HG02943 (cell line): Measurements from ENCODE around the gene ATAD3C.
"Not testable (repeated sequence)": the region's sequence is repeated elsewhere in the genome, so short reads cannot be mapped to it uniquely, and the experiment has no call there.

Experiments
- ATAC-seq: cut with Tn5 transposase; IDR thresholded peaks from one replicate; pipeline ENCODE4 v1.9.1; 2021; ENCODE audit warnings: mild to moderate bottlenecking, low read depth, moderate library complexity; ENCODE audit not compliant: unreplicated experiment

The ATAD3C gene

GRCh38 chr1:1449099-1449739 is at the start of gene ATAD3C:
Gene ATAD3C, plus strand, starts transcription at chr1:1449689. Its CDS starts 995 bp downstream, at chr1:1450684.
- no peak for ATAC-seq

GRCh38 chr1:1399872-1400575 is 49.5 kb upstream of the ATAD3C start:
- peak; percentile 8 for ATAC-seq

GRCh38 chr1:1400576-1401456 is 48.7 kb upstream of the ATAD3C start:
- ATAC-seq = no peak

GRCh38 chr1:1401457-1402010 is 48.0 kb upstream of the ATAD3C start:
- no peak for ATAC-seq

DNA sequence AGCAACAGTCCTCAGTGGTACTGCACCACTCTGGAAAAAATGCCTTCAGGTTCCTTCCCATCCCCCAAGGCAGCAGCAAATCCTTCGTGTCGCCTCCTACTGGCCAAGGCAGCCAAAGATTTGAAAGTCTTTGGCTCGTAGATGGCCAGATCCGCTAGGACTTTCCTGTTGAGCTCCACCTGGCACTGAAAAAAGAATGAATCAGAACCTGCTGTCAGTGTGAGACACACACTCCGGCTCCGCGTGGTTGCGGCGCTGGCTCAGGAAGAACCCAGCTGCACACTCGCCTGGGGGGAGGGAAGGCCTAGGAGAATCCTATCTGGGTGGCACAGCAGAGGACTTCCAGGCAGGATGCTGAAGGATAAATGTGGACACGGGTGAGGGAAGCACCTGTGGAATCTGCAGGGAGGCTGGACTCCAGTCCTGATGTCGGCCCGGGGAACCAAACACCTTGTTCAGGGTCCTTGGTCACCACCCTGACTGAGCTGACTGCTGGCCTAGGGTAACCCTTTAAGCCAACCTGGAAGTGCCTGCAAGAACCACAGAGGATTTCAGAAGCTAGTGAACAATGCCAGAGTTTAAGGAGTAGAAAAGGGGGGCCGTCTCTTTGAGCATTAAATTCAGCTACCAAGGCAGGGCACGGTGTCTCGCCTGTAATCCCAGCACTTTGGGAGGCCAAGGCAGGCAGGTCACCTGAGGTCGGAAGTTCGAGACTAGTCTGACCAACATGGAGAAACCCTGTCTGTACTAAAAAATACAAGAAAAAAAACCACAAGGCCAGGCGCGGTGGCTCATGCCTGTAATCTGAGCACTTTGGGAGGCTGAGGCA is 47.2 kb upstream of the ATAD3C start:
- no peak for ATAC-seq

DNA sequence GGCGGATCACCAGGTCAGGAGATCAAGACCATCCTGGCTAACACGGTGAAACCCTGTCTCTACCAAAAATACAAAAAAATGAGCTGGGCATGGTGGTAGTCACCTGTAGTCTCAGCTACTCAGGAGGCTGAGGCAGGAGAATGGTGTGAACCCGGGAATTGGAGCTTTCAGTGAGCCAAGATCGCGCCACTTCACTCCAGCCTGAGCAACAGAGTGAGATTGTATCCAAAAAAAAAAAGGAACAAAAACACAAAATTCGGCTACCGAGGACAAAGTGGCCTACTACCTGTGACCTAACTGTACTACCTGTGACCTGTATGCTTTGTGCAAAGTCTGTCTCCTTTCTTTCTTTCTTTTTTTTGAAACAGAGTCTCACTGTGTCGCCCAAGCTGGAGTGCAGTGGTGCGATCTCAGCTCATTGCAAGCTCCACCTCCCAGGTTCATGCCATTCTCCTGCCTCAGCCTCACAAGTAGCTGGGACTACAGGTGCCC is 46.5 kb upstream of the ATAD3C start:
- not testable (repeated sequence) for ATAC-seq

DNA sequence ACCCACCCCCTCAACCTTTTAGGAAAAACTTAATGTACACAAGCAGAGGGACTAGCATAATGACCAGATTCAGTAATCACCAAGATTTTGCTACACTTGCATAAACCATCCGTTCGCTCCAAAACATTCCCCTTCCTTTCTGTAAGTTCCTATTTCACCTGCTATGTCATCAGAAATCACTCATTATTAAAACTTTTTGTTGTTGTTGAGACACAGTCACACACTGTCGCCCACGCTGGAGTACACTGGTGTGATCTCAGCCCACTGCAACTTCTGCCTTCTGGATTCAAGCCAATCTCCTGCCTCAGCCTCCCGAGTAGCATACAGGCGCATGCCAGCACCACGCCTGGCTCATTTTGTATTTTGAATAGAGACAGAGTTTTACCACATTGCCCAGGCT is 45.8 kb upstream of the ATAD3C start:
- no peak for ATAC-seq

DNA sequence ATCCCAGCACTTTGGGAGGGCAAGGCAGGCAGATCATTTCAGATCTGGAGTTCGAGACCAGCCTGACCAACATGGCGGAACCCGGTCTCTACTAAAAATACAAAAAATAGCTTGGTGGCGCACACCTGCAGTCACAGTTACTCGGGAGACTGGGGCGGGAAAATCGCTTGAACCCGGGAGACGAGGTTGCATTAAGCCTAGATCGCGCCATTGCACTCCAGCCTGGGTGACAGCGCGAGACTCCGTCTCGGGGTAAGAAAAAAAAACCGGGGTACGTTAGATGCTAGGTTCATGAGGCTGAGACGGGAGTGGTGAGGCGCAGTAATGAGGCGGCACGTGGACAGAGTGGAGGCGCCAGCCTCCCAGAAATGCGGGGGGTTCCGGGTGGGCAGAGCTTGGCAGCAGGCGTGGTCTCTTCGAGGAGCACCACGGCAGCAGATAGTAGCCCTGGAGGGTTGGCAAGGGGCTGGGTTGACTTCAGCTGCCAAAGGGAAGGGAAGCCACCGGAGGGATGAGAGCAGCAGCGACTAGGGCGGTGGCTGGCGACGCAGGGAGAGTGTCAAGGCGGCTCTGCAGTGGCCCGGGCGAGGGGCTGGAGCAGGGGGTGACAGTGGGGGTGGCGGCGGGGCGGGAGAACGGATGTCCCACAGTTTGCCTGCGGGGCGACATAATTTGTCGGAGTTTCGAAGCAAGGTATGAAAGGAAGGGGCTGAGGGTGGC is 43.2 kb upstream of the ATAD3C start:
- no peak for ATAC-seq

DNA sequence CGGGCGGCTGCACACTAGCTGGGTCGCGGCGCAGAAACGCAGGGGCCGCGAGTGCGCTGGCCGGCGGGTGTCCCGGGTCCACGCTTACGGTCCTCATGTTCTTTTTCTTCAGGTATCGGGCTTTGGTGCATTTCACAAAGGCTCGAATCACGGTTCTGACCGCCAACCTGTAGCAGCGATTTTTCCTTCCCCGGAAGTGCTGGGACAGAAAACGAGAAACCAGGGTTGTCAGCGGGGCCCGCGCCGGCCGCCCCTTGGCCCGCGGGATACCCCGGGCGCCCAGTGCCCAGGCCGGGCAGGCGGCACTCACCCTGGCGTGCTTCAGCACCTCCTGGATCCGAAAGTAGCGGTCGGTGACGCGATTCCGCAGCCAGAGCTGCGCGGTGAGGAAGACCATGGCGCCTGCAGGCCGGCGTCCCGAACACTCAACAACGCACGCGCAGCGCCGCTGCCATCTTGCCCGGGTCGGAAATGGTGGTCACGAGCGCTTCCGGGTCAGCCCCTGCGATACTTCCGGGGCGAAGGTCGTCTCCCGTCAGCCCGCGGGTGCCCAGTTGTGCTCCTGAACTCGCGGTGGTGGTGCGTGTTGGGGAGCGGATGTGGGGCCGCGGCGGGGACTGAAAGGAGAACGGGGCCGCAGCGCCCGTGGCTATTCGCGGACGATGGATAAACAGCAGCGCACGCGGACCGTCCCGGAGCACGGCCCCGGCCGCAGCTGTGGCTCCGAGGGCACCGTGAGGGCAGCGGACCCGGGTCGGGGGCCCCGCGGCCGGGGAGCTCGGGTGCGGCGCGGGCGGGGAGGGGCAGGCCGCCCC is 42.5 kb upstream of the ATAD3C start, which contains the start of gene MRPL20:
Gene MRPL20 (minus strand): TSS at position 473 of the 815 bp plus-strand sequence. CDS start 76 bp downstream, at position 397.
- peak; percentile 82 for ATAC-seq

DNA sequence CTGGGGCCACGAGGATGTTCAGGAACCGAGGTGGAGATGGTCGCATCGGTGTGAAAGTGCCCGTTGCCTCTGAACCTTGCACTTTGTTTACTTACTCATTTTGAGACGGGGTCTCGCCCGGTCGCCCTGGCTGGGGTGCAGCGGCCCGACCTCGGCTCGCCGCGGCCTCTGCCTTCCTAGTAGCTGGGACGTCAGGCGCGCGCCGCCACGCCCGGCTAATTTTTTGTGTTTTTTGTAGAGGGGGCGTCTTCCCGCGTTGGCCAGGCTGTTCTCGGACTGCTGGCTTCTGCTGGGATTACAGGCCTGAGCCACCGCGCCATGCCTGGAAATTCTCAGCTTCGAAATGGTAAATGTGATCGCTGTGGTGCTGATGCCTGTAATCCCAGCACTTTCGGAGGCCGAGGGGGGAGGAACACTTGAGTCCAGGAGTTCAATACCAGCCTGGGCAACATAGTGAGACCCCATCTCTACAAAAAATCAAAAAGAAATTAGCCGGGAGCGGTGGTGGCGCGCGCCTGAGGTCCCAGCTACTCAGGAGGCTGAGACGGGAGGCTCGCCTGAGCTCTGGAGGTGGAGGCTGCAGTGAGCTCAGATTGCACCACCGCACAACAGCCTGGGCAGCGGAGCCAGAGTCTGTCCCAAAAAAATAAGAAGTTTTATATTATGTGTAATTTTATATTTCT is 41.7 kb upstream of the ATAD3C start:
- peak; percentile 22 for ATAC-seq

- not testable (repeated sequence) for ATAC-seq
Measured at GRCh38 chr1:1410238-1410637, 39.3 kb upstream of the ATAD3C start.

GRCh38 chr1:1411626-1412025 is 37.9 kb upstream of the ATAD3C start:
- ATAC-seq = no peak

GRCh38 chr1:1412311-1412902 is 37.1 kb upstream of the ATAD3C start:
- ATAC-seq = not testable (repeated sequence)

DNA sequence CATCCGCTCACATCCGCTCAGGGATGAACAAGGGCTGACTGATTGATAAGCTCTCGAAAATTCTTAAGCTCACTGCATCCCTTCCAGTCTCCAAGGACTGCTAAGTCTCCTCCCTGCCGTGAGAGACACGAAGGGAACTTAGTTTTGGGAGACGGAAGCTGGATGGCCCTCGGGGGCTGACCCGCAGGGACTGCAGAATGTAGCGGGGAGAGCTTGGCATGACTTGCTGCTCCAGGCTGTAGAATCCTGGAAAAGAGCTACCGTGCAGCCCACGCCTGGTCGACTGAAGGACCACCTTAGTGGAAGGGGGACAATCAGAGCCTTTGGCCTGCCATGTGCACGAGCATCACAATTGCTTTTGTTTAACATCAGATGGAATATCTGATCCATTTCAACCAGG is 33.7 kb upstream of the ATAD3C start:
- no peak for ATAC-seq

DNA sequence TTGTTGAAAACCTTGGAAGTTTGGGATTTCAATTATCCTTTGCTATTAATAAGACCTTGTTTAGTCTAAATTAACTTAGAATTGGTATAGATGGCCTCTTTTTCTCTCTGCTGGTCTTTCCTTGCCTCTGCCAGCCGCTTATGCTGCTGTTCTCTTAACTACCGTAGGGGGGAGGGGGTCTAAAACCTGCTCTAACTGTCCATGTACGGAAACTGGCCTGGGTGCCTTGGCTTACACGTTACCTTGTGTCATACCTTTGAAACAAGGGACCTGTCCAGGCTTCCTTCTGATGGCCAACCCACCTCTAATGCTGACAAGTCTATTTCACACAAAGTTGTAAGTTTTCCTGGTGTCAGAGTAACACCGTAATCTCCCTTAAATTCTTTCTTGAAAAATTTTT is 32.1 kb upstream of the ATAD3C start:
- ATAC-seq = not testable (repeated sequence)

DNA sequence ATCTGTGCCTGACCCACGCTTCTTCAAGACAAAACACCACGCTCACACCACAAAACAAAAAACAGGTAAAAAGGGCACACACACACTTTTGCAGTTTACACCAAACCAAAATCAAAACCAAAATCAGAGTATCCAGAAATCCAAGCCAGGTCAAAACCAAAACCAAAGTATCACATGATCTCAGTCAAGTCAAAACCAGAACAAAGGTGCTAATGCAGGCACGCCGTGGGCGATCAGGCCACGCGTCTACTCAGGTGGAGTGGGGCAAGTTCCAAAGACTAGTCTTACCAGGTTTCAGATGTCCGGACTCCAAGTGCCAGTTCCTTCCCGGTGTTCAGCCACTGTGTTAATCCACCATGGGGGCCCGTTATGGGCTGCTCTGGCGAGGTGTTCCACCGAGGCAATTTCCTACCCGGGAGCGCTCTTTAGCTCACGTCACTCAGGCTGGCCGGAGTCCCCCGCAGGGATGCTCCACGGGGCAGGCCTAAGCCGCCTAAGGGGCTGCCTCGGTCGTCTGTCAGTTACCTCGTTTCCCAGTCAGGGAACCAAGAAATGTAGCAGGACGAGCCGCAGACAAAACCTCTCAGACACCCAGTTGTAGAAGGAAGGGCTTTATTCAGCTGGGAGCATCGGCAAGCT is 31.5 kb upstream of the ATAD3C start:
- ATAC-seq = not testable (repeated sequence)
